ENCODE data around the gene KLHL3. TPM values are rescaled to one million over a fixed set of nuclear protein-coding genes. Genes with fewer than 3 reads are reported as not detected.

KLHL3 gene
- total and polyA plus RNA-seq, 2 experiments from 2014 or later: 4.9 to 10.8 TPM

DNA sequence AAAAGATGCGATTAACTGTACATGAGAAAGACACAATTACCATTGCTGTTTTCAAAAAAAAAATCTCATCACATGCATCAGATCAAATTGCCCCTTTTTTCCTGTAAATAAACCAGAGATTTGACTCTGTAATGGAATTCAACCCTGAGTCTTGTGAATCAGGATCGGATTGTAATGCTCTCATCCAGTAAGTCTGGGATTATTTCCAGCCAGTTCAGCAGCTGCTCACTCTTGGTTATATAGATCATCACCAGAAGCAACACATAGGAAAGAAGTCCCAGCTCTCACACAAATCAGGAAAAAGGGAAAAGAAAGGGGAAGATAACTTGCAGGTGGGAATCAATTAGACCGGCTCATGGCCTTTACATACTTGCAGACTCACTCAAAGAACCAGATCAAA, 138.9 kb downstream of the KLHL3 start:
- Histone ChIP-seq H3K27me3 (ENCODE audit: insufficient read depth) (no peaks in the 10 kb centered on the region), H3K9me2 (ENCODE audit: insufficient read depth) (no peaks in the 10 kb centered on the region), H3K79me2 (replicated peaks; ENCODE audit: insufficient read depth) (no peaks in the 10 kb centered on the region), H3K4me3 (no peak overlapping the region), H3K36me3 (ENCODE audit: insufficient read depth) (no peaks in the 10 kb centered on the region), H3K4me1 (ENCODE audit: insufficient read depth) (no peaks in the 10 kb centered on the region), H3K27ac (ENCODE audit: low read depth) (no peak overlapping the region), H3F3A (replicated peaks; ENCODE audit: low read depth) (no peaks in the 10 kb centered on the region), H3K4me2 (no peak overlapping the region), H4K20me1 (replicated peaks; ENCODE audit: insufficient read depth) (no peaks in the 10 kb centered on the region), H2AFZ (no peak overlapping the region)
- Mint-ChIP-seq H3K27me3 (ENCODE audit: insufficient read depth, low read depth, poor library complexity) (peaks cover 3% of the 10 kb centered on the region), H3K4me3 (no peak overlapping the region), H3K36me3 (ENCODE audit: low read depth) (no peaks in the 10 kb centered on the region), H3K4me1 (no peaks in the 10 kb centered on the region), H3K27ac (no peak overlapping the region), H3K9me3 (peaks cover 2% of the 10 kb centered on the region; the same call in 1 of the 3 replicates)
- no peak for DNase-seq (ENCODE audit: low spot score)
- no peak for ATAC-seq
- no peak for TF ChIP-seq JUNB (IDR thresholded peaks at IDR 0.05; ENCODE audit: unreplicated experiment)

DNA sequence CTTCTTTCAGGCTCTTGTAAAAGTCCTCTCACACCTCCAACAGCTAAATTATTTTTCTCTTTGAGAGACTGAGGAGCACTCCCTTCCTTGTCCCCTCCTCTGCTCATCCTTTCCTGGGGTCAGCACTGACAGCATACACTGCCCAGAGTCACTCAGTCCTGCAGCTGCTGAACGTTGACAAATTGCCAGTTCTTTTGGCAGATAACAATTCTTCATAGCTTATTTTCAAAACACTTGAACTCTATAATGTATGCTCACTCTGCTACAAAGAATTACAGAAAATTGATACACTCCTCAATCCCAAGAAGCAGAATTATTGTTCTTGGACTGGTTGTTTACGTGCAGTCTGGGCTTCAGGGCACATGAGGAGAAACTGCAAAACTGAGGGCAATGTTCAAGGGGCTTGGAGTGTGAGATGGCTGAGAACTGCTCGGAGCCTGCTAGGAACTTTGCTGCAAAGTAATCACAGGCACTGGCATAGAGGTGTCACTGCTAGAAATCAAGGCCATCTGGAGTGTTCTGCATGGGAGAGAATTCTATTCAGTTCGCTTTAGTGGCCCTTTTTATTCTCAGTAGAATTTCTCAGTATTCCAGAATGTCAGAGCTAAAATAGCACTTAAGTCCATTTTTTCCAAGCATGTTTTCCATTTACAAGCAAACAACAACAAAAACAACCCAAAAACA, 140.4 kb downstream of the KLHL3 start:
- H3K36me3 Mint-ChIP-seq (ENCODE audit: low read depth): no peaks in the 10 kb centered on the region
- H3F3A ChIP-seq (replicated peaks; ENCODE audit: low read depth): no peaks in the 10 kb centered on the region
- H3K4me1 ChIP-seq (ENCODE audit: insufficient read depth): no peaks in the 10 kb centered on the region
- DNase-seq (ENCODE audit: low spot score): no peak
- H3K4me1 Mint-ChIP-seq: no peaks in the 10 kb centered on the region
- no peaks in the 10 kb centered on the region for H3K36me3 ChIP-seq (ENCODE audit: insufficient read depth)
- H3K79me2 ChIP-seq (replicated peaks; ENCODE audit: insufficient read depth): no peaks in the 10 kb centered on the region
- H4K20me1 ChIP-seq (replicated peaks; ENCODE audit: insufficient read depth): no peaks in the 10 kb centered on the region
- H3K4me3 Mint-ChIP-seq: no peak overlapping the region
- H3K27ac Mint-ChIP-seq: no peak overlapping the region
- ATAC-seq: no peak
- no peak overlapping the region for H3K27ac ChIP-seq (ENCODE audit: low read depth)
- H3K9me2 ChIP-seq (ENCODE audit: insufficient read depth): no peaks in the 10 kb centered on the region
- no peak overlapping the region for H2AFZ ChIP-seq
- no peak overlapping the region for H3K4me2 ChIP-seq
- no peaks in the 10 kb centered on the region for H3K27me3 ChIP-seq (ENCODE audit: insufficient read depth)
- H3K9me3 Mint-ChIP-seq: peaks cover 7% of the 10 kb centered on the region; the same call in 2 of the 3 replicates
- no peak overlapping the region for H3K4me3 ChIP-seq
- peaks cover 3% of the 10 kb centered on the region for H3K27me3 Mint-ChIP-seq (ENCODE audit: insufficient read depth, low read depth, poor library complexity)
- TF ChIP-seq, protein P1, sequence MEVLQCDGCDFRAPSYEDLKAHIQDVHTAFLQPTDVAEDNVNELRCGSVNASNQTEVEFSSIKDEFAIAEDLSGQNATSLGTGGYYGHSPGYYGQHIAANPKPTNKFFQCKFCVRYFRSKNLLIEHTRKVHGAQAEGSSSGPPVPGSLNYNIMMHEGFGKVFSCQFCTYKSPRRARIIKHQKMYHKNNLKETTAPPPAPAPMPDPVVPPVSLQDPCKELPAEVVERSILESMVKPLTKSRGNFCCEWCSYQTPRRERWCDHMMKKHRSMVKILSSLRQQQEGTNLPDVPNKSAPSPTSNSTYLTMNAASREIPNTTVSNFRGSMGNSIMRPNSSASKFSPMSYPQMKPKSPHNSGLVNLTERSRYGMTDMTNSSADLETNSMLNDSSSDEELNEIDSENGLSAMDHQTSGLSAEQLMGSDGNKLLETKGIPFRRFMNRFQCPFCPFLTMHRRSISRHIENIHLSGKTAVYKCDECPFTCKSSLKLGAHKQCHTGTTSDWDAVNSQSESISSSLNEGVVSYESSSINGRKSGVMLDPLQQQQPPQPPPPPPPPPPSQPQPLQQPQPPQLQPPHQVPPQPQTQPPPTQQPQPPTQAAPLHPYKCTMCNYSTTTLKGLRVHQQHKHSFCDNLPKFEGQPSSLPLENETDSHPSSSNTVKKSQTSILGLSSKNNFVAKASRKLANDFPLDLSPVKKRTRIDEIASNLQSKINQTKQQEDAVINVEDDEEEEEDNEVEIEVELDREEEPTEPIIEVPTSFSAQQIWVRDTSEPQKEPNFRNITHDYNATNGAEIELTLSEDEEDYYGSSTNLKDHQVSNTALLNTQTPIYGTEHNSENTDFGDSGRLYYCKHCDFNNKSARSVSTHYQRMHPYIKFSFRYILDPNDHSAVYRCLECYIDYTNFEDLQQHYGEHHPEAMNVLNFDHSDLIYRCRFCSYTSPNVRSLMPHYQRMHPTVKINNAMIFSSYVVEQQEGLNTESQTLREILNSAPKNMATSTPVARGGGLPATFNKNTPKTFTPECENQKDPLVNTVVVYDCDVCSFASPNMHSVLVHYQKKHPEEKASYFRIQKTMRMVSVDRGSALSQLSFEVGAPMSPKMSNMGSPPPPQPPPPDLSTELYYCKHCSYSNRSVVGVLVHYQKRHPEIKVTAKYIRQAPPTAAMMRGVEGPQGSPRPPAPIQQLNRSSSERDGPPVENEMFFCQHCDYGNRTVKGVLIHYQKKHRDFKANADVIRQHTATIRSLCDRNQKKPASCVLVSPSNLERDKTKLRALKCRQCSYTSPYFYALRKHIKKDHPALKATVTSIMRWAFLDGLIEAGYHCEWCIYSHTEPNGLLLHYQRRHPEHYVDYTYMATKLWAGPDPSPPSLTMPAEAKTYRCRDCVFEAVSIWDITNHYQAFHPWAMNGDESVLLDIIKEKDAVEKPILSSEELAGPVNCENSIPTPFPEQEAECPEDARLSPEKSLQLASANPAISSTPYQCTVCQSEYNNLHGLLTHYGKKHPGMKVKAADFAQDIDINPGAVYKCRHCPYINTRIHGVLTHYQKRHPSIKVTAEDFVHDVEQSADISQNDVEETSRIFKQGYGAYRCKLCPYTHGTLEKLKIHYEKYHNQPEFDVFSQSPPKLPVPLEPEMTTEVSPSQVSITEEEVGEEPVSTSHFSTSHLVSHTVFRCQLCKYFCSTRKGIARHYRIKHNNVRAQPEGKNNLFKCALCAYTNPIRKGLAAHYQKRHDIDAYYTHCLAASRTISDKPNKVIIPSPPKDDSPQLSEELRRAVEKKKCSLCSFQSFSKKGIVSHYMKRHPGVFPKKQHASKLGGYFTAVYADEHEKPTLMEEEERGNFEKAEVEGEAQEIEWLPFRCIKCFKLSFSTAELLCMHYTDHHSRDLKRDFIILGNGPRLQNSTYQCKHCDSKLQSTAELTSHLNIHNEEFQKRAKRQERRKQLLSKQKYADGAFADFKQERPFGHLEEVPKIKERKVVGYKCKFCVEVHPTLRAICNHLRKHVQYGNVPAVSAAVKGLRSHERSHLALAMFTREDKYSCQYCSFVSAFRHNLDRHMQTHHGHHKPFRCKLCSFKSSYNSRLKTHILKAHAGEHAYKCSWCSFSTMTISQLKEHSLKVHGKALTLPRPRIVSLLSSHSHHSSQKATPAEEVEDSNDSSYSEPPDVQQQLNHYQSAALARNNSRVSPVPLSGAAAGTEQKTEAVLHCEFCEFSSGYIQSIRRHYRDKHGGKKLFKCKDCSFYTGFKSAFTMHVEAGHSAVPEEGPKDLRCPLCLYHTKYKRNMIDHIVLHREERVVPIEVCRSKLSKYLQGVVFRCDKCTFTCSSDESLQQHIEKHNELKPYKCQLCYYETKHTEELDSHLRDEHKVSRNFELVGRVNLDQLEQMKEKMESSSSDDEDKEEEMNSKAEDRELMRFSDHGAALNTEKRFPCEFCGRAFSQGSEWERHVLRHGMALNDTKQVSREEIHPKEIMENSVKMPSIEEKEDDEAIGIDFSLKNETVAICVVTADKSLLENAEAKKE (CRISPR knock-in tag; IDR thresholded peaks at IDR 0.05): no peak
- TF ChIP-seq, protein P2, sequence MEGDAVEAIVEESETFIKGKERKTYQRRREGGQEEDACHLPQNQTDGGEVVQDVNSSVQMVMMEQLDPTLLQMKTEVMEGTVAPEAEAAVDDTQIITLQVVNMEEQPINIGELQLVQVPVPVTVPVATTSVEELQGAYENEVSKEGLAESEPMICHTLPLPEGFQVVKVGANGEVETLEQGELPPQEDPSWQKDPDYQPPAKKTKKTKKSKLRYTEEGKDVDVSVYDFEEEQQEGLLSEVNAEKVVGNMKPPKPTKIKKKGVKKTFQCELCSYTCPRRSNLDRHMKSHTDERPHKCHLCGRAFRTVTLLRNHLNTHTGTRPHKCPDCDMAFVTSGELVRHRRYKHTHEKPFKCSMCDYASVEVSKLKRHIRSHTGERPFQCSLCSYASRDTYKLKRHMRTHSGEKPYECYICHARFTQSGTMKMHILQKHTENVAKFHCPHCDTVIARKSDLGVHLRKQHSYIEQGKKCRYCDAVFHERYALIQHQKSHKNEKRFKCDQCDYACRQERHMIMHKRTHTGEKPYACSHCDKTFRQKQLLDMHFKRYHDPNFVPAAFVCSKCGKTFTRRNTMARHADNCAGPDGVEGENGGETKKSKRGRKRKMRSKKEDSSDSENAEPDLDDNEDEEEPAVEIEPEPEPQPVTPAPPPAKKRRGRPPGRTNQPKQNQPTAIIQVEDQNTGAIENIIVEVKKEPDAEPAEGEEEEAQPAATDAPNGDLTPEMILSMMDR (conservative IDR thresholded peaks at IDR 0.05; ENCODE audit: low read depth in 2 of 2): no peak
- TF ChIP-seq POLR2AphosphoS5 (IDR thresholded peaks at IDR 0.05; ENCODE audit: low read depth) (no peak), STAT1 (IDR thresholded peaks at IDR 0.05; ENCODE audit: unreplicated experiment) (no peak), ZNF114 (CRISPR knock-in tag; IDR thresholded peaks at IDR 0.05) (no peak), JUNB (IDR thresholded peaks at IDR 0.05; ENCODE audit: unreplicated experiment) (no peak), CREB1 (CRISPR knock-in tag; IDR thresholded peaks at IDR 0.05; ENCODE audit: low read depth) (no peak), EZH2 (IDR thresholded peaks at IDR 0.05; ENCODE audit: low read depth, unreplicated experiment) (no peak), ZNF331 (CRISPR knock-in tag; IDR thresholded peaks at IDR 0.05; ENCODE audit: low read depth) (no peak), NANOG (IDR thresholded peaks at IDR 0.05; ENCODE audit: borderline replicate concordance) (no peak)
- TF ChIP-seq, protein P3, sequence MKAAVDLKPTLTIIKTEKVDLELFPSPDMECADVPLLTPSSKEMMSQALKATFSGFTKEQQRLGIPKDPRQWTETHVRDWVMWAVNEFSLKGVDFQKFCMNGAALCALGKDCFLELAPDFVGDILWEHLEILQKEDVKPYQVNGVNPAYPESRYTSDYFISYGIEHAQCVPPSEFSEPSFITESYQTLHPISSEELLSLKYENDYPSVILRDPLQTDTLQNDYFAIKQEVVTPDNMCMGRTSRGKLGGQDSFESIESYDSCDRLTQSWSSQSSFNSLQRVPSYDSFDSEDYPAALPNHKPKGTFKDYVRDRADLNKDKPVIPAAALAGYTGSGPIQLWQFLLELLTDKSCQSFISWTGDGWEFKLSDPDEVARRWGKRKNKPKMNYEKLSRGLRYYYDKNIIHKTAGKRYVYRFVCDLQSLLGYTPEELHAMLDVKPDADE (IDR thresholded peaks at IDR 0.05): no peak

Data from GM23338 (cell line).